K562 (cell line): ENCODE results near the gene ADAMTS2. TPM values are rescaled to one million over a fixed set of nuclear protein-coding genes. Genes with fewer than 3 reads are reported as not detected.

Experiments used
- ATAC-seq: fragments of 200-7000 bp; cut with Tn5 transposase; 3 replicates; pipeline ENCODE4 v1.9.1; 2020; ENCODE audit warnings: moderate library complexity
- BruUV-seq: library from RNA; stranded (reverse); fragments of 400-500 nt; replicated peaks from 2 replicates; lab custom pipeline; 2021; lab: Mats Ljungman, UMichigan
- CTCF ChIA-PET: fragments of 300-600 bp; formaldehyde crosslinking; extraction: SDS; loops from one replicate; lab custom pipeline; 2021; ENCODE audit warnings: low intra/inter-chr PET ratio; lab: Yijun Ruan, JAX
- POLR2A ChIA-PET: fragments of 300-600, 350-650 bp; sonication (Branson Sonifier 250); formaldehyde crosslinking; extraction: SDS; loops from one replicate; lab custom pipeline; 2021; ENCODE audit warnings: antibody characterized with exemption, inconsistent platforms; lab: Yijun Ruan, JAX
- DNase-seq, 4 experiments: peaks; one replicate each; pipeline versions ENCODE4 v3.0.0 to v3.0.0-alpha.2; 2011 to 2018; ENCODE audit warnings: low spot score in 3 of 4, mixed read lengths in 3 of 4; ENCODE audit errors: extremely low read depth in 1 of 4
- FAIRE-seq: peaks from 2 replicates; lab custom pipeline; 2011; peaks lifted over from hg19 to GRCh38; lab: Jason Lieb, UNC
- H2AFZ ChIP-seq: 2 replicates; pipeline ENCODE4 v1.6.0; 2011; ENCODE audit warnings: low read depth, low read length, control low read depth, inconsistent platforms
- H3K27ac ChIP-seq: fragments of 200-600 bp; 3 replicates; pipeline ENCODE4 v1.8.0; 2011; ENCODE audit warnings: low read depth, mild to moderate bottlenecking, control low read depth, inconsistent platforms, low read length, moderate library complexity, mixed read lengths; ENCODE audit errors: extremely low read depth
- H3K27me3 ChIP-seq, 2 experiments: fragments of 300-600 bp in 1 of 2; 2 replicates in 1 of 2; 3 replicates in 1 of 2; pipeline versions ENCODE4 v1.6.0 to v1.8.0; 2011; ENCODE audit warnings: inconsistent platforms in 2 of 2, low read length in 2 of 2, mild to moderate bottlenecking in 1 of 2, mixed read lengths in 1 of 2, moderate library complexity in 1 of 2; ENCODE audit not compliant: control insufficient read depth in 2 of 2, insufficient read depth in 2 of 2
- H3K36me3 ChIP-seq: fragments of 300-600 bp; 3 replicates; pipeline ENCODE4 v1.8.0; 2011; ENCODE audit warnings: mild to moderate bottlenecking, low read length, inconsistent platforms; ENCODE audit not compliant: control insufficient read depth, insufficient read depth
- H3K4me1 ChIP-seq, 2 experiments: fragments of 200-600 bp in 1 of 2; replicated peaks in 1 of 2; 2 replicates in 1 of 2; 3 replicates in 1 of 2; pipeline versions ENCODE4 v1.5.1 to v1.8.0; 2011; ENCODE audit warnings: inconsistent platforms in 2 of 2, low read length in 2 of 2, mild to moderate bottlenecking in 1 of 2, mixed read lengths in 1 of 2, moderate library complexity in 1 of 2; ENCODE audit not compliant: control insufficient read depth in 2 of 2, insufficient read depth in 2 of 2
- H3K4me2 ChIP-seq: 2 replicates; pipeline ENCODE4 v1.6.1; 2011; ENCODE audit warnings: low read length, control low read depth, inconsistent platforms, mixed read lengths; ENCODE audit not compliant: insufficient read depth
- H3K4me3 ChIP-seq: fragments of 200-600 bp; sonication (generic), shearing (Covaris generic); 2 replicates; pipeline ENCODE4 v1.5.1; 2016; ENCODE audit warnings: control low read depth, inconsistent platforms
- H3K79me2 ChIP-seq: fragments of 200-600 bp; 3 replicates; pipeline ENCODE4 v1.8.0; 2011; ENCODE audit warnings: low read length, inconsistent platforms; ENCODE audit not compliant: control insufficient read depth, insufficient read depth
- H3K9ac ChIP-seq, 2 experiments: 2 replicates each; pipeline versions ENCODE4 v1.6.0 to v1.6.1; 2011; ENCODE audit warnings: low read depth in 2 of 2, low read length in 2 of 2, control low read depth in 1 of 2, inconsistent platforms in 1 of 2, mild to moderate bottlenecking in 1 of 2, mixed read lengths in 1 of 2; ENCODE audit not compliant: insufficient read depth in 1 of 2
- H3K9me1 ChIP-seq: one replicate; pipeline ENCODE4 v1.6.0; 2011; ENCODE audit warnings: inconsistent platforms, mild to moderate bottlenecking, low read length, moderate library complexity; ENCODE audit not compliant: control insufficient read depth, insufficient read depth
- H3K9me3 ChIP-seq: replicated peaks from 2 replicates; pipeline ENCODE4 v1.5.1; 2011; ENCODE audit warnings: low read depth, low read length, inconsistent platforms; ENCODE audit not compliant: control insufficient read depth, insufficient read depth
- H4K20me1 ChIP-seq: replicated peaks from 2 replicates; pipeline ENCODE4 v1.6.1; 2011; ENCODE audit warnings: low read length, inconsistent platforms, mixed read lengths; ENCODE audit not compliant: control insufficient read depth, insufficient read depth
- LEF1 ChIP-seq: fragments of 450-650 bp; IDR thresholded peaks from 2 replicates; pipeline ENCODE4 v1.6.1; 2016; ENCODE audit warnings: mild to moderate bottlenecking
- MAZ ChIP-seq, 2 experiments: fragments of 450-650 bp in 1 of 2; sonication (generic) in 1 of 2; formaldehyde crosslinking; IDR thresholded peaks in 1 of 2; conservative IDR thresholded peaks in 1 of 2; 2 replicates each; pipeline versions ENCODE4 v1.4.0 to v1.5.0; 2020; ENCODE audit warnings: mild to moderate bottlenecking in 1 of 2, missing genetic modification reagents in 1 of 2
- RERE ChIP-seq: sonication (generic); formaldehyde crosslinking; IDR thresholded peaks from 2 replicates; pipeline ENCODE4 v1.8.0; 2023; ENCODE audit warnings: missing genetic modification reagents, mild to moderate bottlenecking, borderline replicate concordance
- WGBS: fragments of 100-300 bp; shearing (Covaris generic); methylation state at CpG from one replicate; pipeline ENCODE4 v1.1.6; 2016; ENCODE audit warnings: low coverage, mixed read lengths; ENCODE audit not compliant: insufficient coverage; ENCODE audit errors: missing lambda C conversion rate; 5-methylcytosine and 5-hydroxymethylcytosine counted together
- in situ Hi-C: fragments of 300-500 bp; cut with MboI; formaldehyde crosslinking; loops from 4 replicates; pipeline ENCODE4 v1.15.0; 2018; ENCODE audit warnings: inconsistent platforms, mixed read lengths
- intact Hi-C: fragments of 100-400 bp; cut with micrococcal nuclease; formaldehyde crosslinking; loops from 2 replicates; pipeline ENCODE4 v1.14.2; 2022
- polyA plus RNA-seq, 8 experiments: library from polyadenylated mRNA; depleted of rRNA in 4 of 8; stranded (reverse) in 5 of 8; unstranded in 3 of 8; fragments of >200 nt; fragmentation: Nextera tagmentation in 2 of 8; fragmentation: Illumina TruSeq in 1 of 8; extraction: Ambion mirVana in 2 of 8; extraction: Trizol in 1 of 8; gene quantifications; 2 replicates each; pipeline versions ENCODE4 v1.2.1 to v1.2.3, GENCODE V29; 2011 to 2014; ENCODE audit warnings: inconsistent platforms in 1 of 8, missing spikeins in 1 of 8
- total RNA-seq, 7 experiments: library from RNA; depleted of rRNA in 6 of 7; stranded (reverse); fragments of >200 nt in 6 of 7; fragmentation: Illumina TruSeq in 2 of 7; extraction: Trizol in 2 of 7; gene quantifications; 2 replicates each; pipeline versions ENCODE4 v1.2.1 to v1.2.3, GENCODE V29; 2011 to 2021; ENCODE audit warnings: low replicate concordance in 1 of 7

ADAMTS2 gene
- total and polyA plus RNA-seq, 9 of the 15 experiments (the other 6 are each of a cell fraction or from before 2014, with no cell fraction given), result not detected

DNA sequence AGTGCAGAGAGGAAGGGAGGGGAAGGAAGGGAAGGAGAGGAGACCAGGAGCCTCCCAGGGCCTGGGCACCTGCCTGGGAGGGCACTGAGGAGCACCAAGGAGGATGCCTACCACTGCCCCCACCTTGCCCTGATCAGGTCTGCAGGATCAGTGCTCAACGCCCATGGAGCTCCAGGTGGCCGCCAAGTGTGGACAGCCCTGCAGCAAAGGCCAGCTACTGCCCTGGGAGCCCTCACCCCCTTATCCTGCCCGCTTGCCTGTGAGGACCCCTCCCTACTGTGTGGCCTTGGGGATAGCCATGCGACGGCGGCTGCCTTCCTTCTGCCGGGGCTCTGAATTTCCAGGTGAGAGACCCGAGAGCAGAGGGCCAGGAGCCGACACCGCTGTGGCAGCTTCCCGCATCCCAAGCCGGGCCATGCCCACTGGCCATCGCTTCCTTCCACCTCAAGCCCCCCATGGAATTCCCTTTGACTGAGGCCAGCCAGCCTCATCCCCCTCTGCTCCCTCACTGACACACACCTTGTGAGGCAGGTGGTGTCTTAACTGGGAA, 12.4 kb downstream of the ADAMTS2 start:
- Histone ChIP-seq H3K27me3 (peaks cover 22 to 57% of the 10 kb centered on the region in 2 experiments; a peak in 4 of 5 replicates), H3K4me1 (peaks cover 0 to 4% of the 10 kb centered on the region in 2 experiments; a peak in 1 of 5 replicates), H4K20me1 (no peaks in the 10 kb centered on the region)
- no TSS peak for BruUV-seq
- no peak for TF ChIP-seq MAZ (CRISPR knock-in tag; conservative IDR thresholded peaks at IDR 0.05 in 1 of 2, IDR thresholded peaks at IDR 0.05 in 1 of 2)
- TF ChIP-seq RERE (CRISPR knock-in tag), result no peak
- no peak for TF ChIP-seq LEF1
- TF ChIP-seq, all 486 proteins: peak for 0
- no peak for DNase-seq
- WGBS, result 0% methylated on average over 12 of the region's 13 CpGs
- H3K9ac ChIP-seq, result no peak overlapping the region
- ATAC-seq, result no peak
- FAIRE-seq, result no peak
- no peaks in the 10 kb centered on the region for H3K79me2 ChIP-seq
- no peaks in the 10 kb centered on the region for H3K9me1 ChIP-seq
- no peaks in the 10 kb centered on the region for H3K9me3 ChIP-seq
- ChIA-PET CTCF (no interaction called here), POLR2A (no interaction called here)
- H3K4me2 ChIP-seq, result no peak overlapping the region
- no peak overlapping the region for H3K27ac ChIP-seq
- H3K36me3 ChIP-seq, result no peaks in the 10 kb centered on the region
- H3K4me3 ChIP-seq, result no peak overlapping the region
- intact Hi-C loops, result no loop called here
- no peak overlapping the region for H2AFZ ChIP-seq
- in situ Hi-C loops, result no loop called here
